DOHH2 (cell line): Measurements from ENCODE around the gene UROC1.

ENCODE experiments used
- H3F3A ChIP-seq: fragments of 200-600 bp; sonication (generic), shearing (Covaris generic); 2 replicates; pipeline ENCODE4 v1.6.0; 2016; ENCODE audit warnings: antibody characterized with exemption, mild to moderate bottlenecking; ENCODE audit not compliant: control insufficient read depth, insufficient read depth
- H3K27ac ChIP-seq: fragments of 200-600 bp; sonication (generic); 2 replicates; pipeline ENCODE4 v1.5.1; 2014; ENCODE audit warnings: low read depth, mild to moderate bottlenecking, low read length, moderate library complexity
- H3K27me3 ChIP-seq: fragments of 200-600 bp; sonication (generic); 2 replicates; pipeline ENCODE4 v1.6.1; 2014; ENCODE audit warnings: mild to moderate bottlenecking, low read length, mixed read lengths; ENCODE audit not compliant: control insufficient read depth
- H3K36me3 ChIP-seq: fragments of 200-600 bp; sonication (generic); 2 replicates; pipeline ENCODE4 v1.6.1; 2014; ENCODE audit warnings: mild to moderate bottlenecking, low read length, moderate library complexity, mixed read lengths; ENCODE audit not compliant: control insufficient read depth
- H3K4me1 ChIP-seq: fragments of 200-600 bp; sonication (generic); 2 replicates; pipeline ENCODE4 v1.6.1; 2014; ENCODE audit warnings: mild to moderate bottlenecking, low read length, mixed read lengths; ENCODE audit not compliant: control insufficient read depth
- H3K4me2 ChIP-seq: fragments of 200-600 bp; sonication (generic); 2 replicates; pipeline ENCODE4 v1.6.0; 2014; ENCODE audit warnings: mild to moderate bottlenecking, low read length, moderate library complexity
- H3K4me3 ChIP-seq: fragments of 200-600 bp; sonication (generic); 2 replicates; pipeline ENCODE4 v1.5.1; 2014; ENCODE audit warnings: mild to moderate bottlenecking, low read length, mixed read lengths
- H3K79me2 ChIP-seq: fragments of 200-600 bp; sonication (generic); 2 replicates; pipeline ENCODE4 v1.6.1; 2014; ENCODE audit warnings: mild to moderate bottlenecking, low read length, mixed read lengths; ENCODE audit not compliant: control insufficient read depth
- H3K9me2 ChIP-seq: fragments of 200-600 bp; sonication (generic); replicated peaks from 2 replicates; pipeline ENCODE4 v1.6.1; 2014; ENCODE audit warnings: mild to moderate bottlenecking, low read length, mixed read lengths; ENCODE audit not compliant: control insufficient read depth
- H3K9me3 ChIP-seq: fragments of 200-600 bp; sonication (generic); 2 replicates; pipeline ENCODE4 v1.6.1; 2014; ENCODE audit warnings: antibody characterized with exemption, low read length, mixed read lengths; ENCODE audit not compliant: control insufficient read depth, insufficient read depth
- H4K20me1 ChIP-seq: fragments of 200-600 bp; sonication (generic); 2 replicates; pipeline ENCODE4 v1.6.0; 2014; ENCODE audit warnings: low read depth, mild to moderate bottlenecking, antibody characterized with exemption, low read length, moderate library complexity; ENCODE audit not compliant: control insufficient read depth, insufficient read depth
- CTCF ChIP-seq: fragments of 200-600 bp; sonication (generic); IDR thresholded peaks from one replicate; pipeline ENCODE4 v1.5.1; 2014; ENCODE audit warnings: antibody characterized with exemption, mild to moderate bottlenecking, low read depth, low read length; ENCODE audit not compliant: poor library complexity, severe bottlenecking
- EZH2phosphoT487 ChIP-seq: fragments of 200-600 bp; sonication (generic); IDR thresholded peaks from 2 replicates; pipeline ENCODE4 v1.6.1; 2017; ENCODE audit warnings: borderline replicate concordance, mild to moderate bottlenecking, antibody characterized with exemption, low read length, moderate library complexity, mixed read lengths

UROC1 gene

DNA sequence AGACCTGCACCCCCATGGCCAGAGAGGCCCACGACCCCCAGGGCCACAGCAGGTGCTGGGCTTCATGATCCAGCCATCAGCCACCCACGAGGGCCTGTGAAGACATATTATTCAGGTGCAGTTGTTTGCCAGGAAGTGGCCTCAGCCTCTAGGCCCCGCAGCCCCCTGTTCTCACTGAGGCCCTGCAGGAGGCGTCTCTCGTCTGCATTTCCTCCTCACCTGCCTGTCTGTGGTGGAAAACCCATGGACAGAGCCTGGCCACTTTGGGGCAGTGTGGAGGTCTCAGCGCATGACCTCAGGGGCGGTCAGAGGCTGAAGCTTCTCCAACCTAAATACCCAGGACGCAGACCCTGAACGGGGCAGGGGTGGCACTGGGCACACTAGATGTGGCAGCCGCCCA is 18.6 kb downstream of the UROC1 start:
- Histone ChIP-seq H3F3A (no peaks in the 10 kb centered on the region), H3K27ac (no peak overlapping the region), H3K9me3 (no peaks in the 10 kb centered on the region), H3K4me2 (no peak overlapping the region), H4K20me1 (no peaks in the 10 kb centered on the region), H3K79me2 (no peaks in the 10 kb centered on the region), H3K9me2 (no peaks in the 10 kb centered on the region), H3K27me3 (no peaks in the 10 kb centered on the region), H3K4me1 (no peaks in the 10 kb centered on the region), H3K36me3 (no peaks in the 10 kb centered on the region), H3K4me3 (no peak overlapping the region)
- TF ChIP-seq EZH2phosphoT487 (no peak), CTCF (no peak)

GRCh38 chr3:126498461-126498860 is 19.1 kb downstream of the UROC1 start:
- no peaks in the 10 kb centered on the region for H3K9me3 ChIP-seq
- no peak overlapping the region for H3K27ac ChIP-seq
- H3F3A ChIP-seq: no peaks in the 10 kb centered on the region
- no peaks in the 10 kb centered on the region for H3K36me3 ChIP-seq
- H3K27me3 ChIP-seq: no peaks in the 10 kb centered on the region
- no peaks in the 10 kb centered on the region for H3K9me2 ChIP-seq
- H3K4me1 ChIP-seq: no peaks in the 10 kb centered on the region
- no peaks in the 10 kb centered on the region for H3K79me2 ChIP-seq
- no peak overlapping the region for H3K4me3 ChIP-seq
- no peaks in the 10 kb centered on the region for H4K20me1 ChIP-seq
- TF ChIP-seq CTCF (no peak), EZH2phosphoT487 (no peak)
- H3K4me2 ChIP-seq: no peak overlapping the region

- no peaks in the 10 kb centered on the region for H3K4me1 ChIP-seq
These were observed 19.6 kb downstream of the UROC1 start for GRCh38 chr3:126497956-126498355.

More at GRCh38 chr3:126497956-126498355, 19.6 kb downstream of the UROC1 start:
- no peak overlapping the region for H3K4me2 ChIP-seq
- H3K9me2 ChIP-seq: no peaks in the 10 kb centered on the region
- no peaks in the 10 kb centered on the region for H4K20me1 ChIP-seq
- H3K27ac ChIP-seq: no peak overlapping the region
- no peak overlapping the region for H3K4me3 ChIP-seq
- no peaks in the 10 kb centered on the region for H3F3A ChIP-seq
- no peaks in the 10 kb centered on the region for H3K36me3 ChIP-seq
- TF ChIP-seq CTCF (no peak), EZH2phosphoT487 (no peak)
- H3K9me3 ChIP-seq: no peaks in the 10 kb centered on the region
- no peaks in the 10 kb centered on the region for H3K79me2 ChIP-seq
- H3K27me3 ChIP-seq: no peaks in the 10 kb centered on the region
